HepG2 (cell line): Measurements from ENCODE around the gene SYNE1. TPM values are rescaled to one million over a fixed set of nuclear protein-coding genes. Genes with fewer than 3 reads are reported as not detected.

ENCODE experiments used
- ATAC-seq: fragments of 200-7000 bp; cut with Tn5 transposase; 3 replicates; pipeline ENCODE4 v1.9.1; 2020; ENCODE audit warnings: mild to moderate bottlenecking, moderate library complexity
- BruUV-seq: library from RNA; stranded (reverse); fragments of 400-500 nt; replicated peaks from 2 replicates; lab custom pipeline; 2021; lab: Mats Ljungman, UMichigan
- CTCF ChIA-PET: fragments of 300-600 bp; formaldehyde crosslinking; extraction: SDS; loops from one replicate; lab custom pipeline; 2021; ENCODE audit warnings: low total read pairs, inconsistent platforms, low intra/inter-chr PET ratio; lab: Yijun Ruan, JAX
- POLR2A ChIA-PET: fragments of 350-600 bp; sonication (Branson Sonifier 250); formaldehyde crosslinking; loops from one replicate; lab custom pipeline; 2020; ENCODE audit warnings: antibody characterized with exemption, inconsistent platforms; lab: Yijun Ruan, JAX
- DNase-seq: peaks from one replicate; pipeline ENCODE4 v3.0.0-alpha.2; 2015; ENCODE audit warnings: low spot score
- FAIRE-seq: peaks from 3 replicates; lab custom pipeline; 2011; peaks lifted over from hg19 to GRCh38; lab: Jason Lieb, UNC
- H2AFZ ChIP-seq: one replicate; pipeline ENCODE4 v1.6.1; 2011; ENCODE audit warnings: low read length, inconsistent platforms
- H3K27ac ChIP-seq: fragments of 300-600 bp; 3 replicates; pipeline ENCODE4 v1.8.0; 2011; ENCODE audit warnings: mixed run types, mild to moderate bottlenecking, mixed read lengths, low read length, inconsistent platforms; ENCODE audit not compliant: insufficient read depth; ENCODE audit errors: extremely low read length
- H3K27me3 ChIP-seq, 2 experiments: fragments of 200-600 bp in 1 of 2; 2 replicates in 1 of 2; 3 replicates in 1 of 2; pipeline versions ENCODE4 v1.6.0 to v1.8.0; 2011; ENCODE audit warnings: low read length in 2 of 2, mild to moderate bottlenecking in 2 of 2, moderate library complexity in 2 of 2, inconsistent platforms in 1 of 2; ENCODE audit not compliant: insufficient read depth in 2 of 2, control insufficient read depth in 1 of 2
- H3K36me3 ChIP-seq, 2 experiments: fragments of 200-600 bp in 1 of 2; replicated peaks in 1 of 2; 2 replicates in 1 of 2; 3 replicates in 1 of 2; pipeline versions ENCODE4 v1.5.1 to v1.8.0; 2011; ENCODE audit warnings: low read length in 2 of 2, inconsistent platforms in 1 of 2; ENCODE audit not compliant: insufficient read depth in 2 of 2, control insufficient read depth in 1 of 2
- H3K4me1 ChIP-seq: 2 replicates; pipeline ENCODE4 v1.5.1; 2012; ENCODE audit warnings: low read length, inconsistent platforms; ENCODE audit not compliant: insufficient read depth
- H3K4me2 ChIP-seq: 2 replicates; pipeline ENCODE4 v1.6.0; 2011; ENCODE audit warnings: low read depth, low read length, inconsistent platforms
- H3K4me3 ChIP-seq, 3 experiments: fragments of 200-600 bp in 1 of 3; sonication (generic), shearing (Covaris generic) in 1 of 3; replicated peaks in 1 of 3; 2 replicates each; pipeline ENCODE4 v1.5.1; 2011 to 2016; ENCODE audit warnings: low read length in 3 of 3, inconsistent platforms in 2 of 3, low read depth in 2 of 3, mild to moderate bottlenecking in 2 of 3, control low read depth in 1 of 3, mixed read lengths in 1 of 3; ENCODE audit not compliant: insufficient read depth in 1 of 3
- H3K79me2 ChIP-seq: one replicate; pipeline ENCODE4 v1.6.1; 2011; ENCODE audit warnings: low read length, inconsistent platforms; ENCODE audit not compliant: insufficient read depth
- H3K9ac ChIP-seq: 2 replicates; pipeline ENCODE4 v1.6.0; 2011; ENCODE audit warnings: mild to moderate bottlenecking, low read depth, low read length, inconsistent platforms; ENCODE audit not compliant: insufficient read depth
- H3K9me3 ChIP-seq: 2 replicates; pipeline ENCODE4 v1.5.1; 2012; ENCODE audit warnings: mild to moderate bottlenecking, low read length
- H4K20me1 ChIP-seq: 2 replicates; pipeline ENCODE4 v1.6.0; 2011; ENCODE audit warnings: inconsistent platforms, mild to moderate bottlenecking, low read length, moderate library complexity; ENCODE audit not compliant: insufficient read depth
- NKX3-1 ChIP-seq: sonication (generic); formaldehyde crosslinking; IDR thresholded peaks from 2 replicates; pipeline ENCODE4 v1.5.0; 2020; ENCODE audit warnings: missing genetic modification reagents
- SMAD9 ChIP-seq: sonication (generic); formaldehyde crosslinking; IDR thresholded peaks from 2 replicates; pipeline ENCODE4 v1.5.1; 2020; ENCODE audit warnings: mild to moderate bottlenecking, missing genetic modification reagents
- SMC3 ChIP-seq: IDR thresholded peaks from 2 replicates; pipeline ENCODE4 v1.6.1; 2011; ENCODE audit warnings: low read length, improper control_type of control experiment
- ZFY ChIP-seq: sonication (generic); formaldehyde crosslinking; IDR thresholded peaks from 2 replicates; pipeline ENCODE4 v1.4.0; 2020; ENCODE audit warnings: missing genetic modification reagents
- ZNF724P ChIP-seq: sonication (generic); formaldehyde crosslinking; IDR thresholded peaks from 2 replicates; pipeline ENCODE4 v1.8.0; 2022; ENCODE audit warnings: missing genetic modification reagents, borderline replicate concordance
- ZNF878 ChIP-seq: sonication (generic); formaldehyde crosslinking; IDR thresholded peaks from 2 replicates; pipeline ENCODE4 v1.8.1; 2023; ENCODE audit warnings: mild to moderate bottlenecking, missing genetic modification reagents, moderate library complexity
- WGBS: methylation state at CpG from one replicate; pipeline ENCODE4 v1.1.6; 2017; ENCODE audit warnings: low lambda C conversion rate; 5-methylcytosine and 5-hydroxymethylcytosine counted together
- in situ Hi-C: cut with HindIII; loops from 2 replicates; pipeline ENCODE4 v1.10.0; 2017; ENCODE audit warnings: low pct_unique_long_range_greater_than_20kb; ENCODE audit not compliant: extremely low pct_ligation_motif_present
- intact Hi-C: fragments of 100-400 bp; cut with micrococcal nuclease; formaldehyde crosslinking; loops from one replicate; pipeline ENCODE4 v1.10.0; 2022; ENCODE audit not compliant: unreplicated experiment
- polyA plus RNA-seq, 8 experiments: library from polyadenylated mRNA; depleted of rRNA in 3 of 8; stranded (reverse) in 7 of 8; unstranded in 1 of 8; fragments of >200 nt; fragmentation: Illumina TruSeq in 4 of 8; extraction: Trizol in 4 of 8; gene quantifications; 2 replicates each; pipeline versions ENCODE4 v1.2.1 to v1.2.3, GENCODE V29; 2011 to 2016; ENCODE audit warnings: low read depth in 4 of 8, missing spikeins in 1 of 8, mixed read lengths in 1 of 8; ENCODE audit not compliant: insufficient read depth in 1 of 8
- total RNA-seq, 5 experiments: library from RNA; depleted of rRNA; stranded (reverse); fragments of >200 nt; fragmentation: Illumina TruSeq; extraction: Trizol; gene quantifications; 2 replicates each; pipeline ENCODE4 v1.2.3, GENCODE V29; 2016; ENCODE audit warnings: low read depth in 1 of 5
- TF ChIP-seq, protein P1 (sequence below): sonication (generic); formaldehyde crosslinking; IDR thresholded peaks from 2 replicates; pipeline ENCODE4 v1.4.0; 2020; ENCODE audit warnings: mild to moderate bottlenecking, missing genetic modification reagents

Gene SYNE1
- total and polyA plus RNA-seq, 2 of the 13 experiments (the other 11 are each of a cell fraction or from before 2014, with no cell fraction given), result 5.5 to 15.9 TPM

DNA sequence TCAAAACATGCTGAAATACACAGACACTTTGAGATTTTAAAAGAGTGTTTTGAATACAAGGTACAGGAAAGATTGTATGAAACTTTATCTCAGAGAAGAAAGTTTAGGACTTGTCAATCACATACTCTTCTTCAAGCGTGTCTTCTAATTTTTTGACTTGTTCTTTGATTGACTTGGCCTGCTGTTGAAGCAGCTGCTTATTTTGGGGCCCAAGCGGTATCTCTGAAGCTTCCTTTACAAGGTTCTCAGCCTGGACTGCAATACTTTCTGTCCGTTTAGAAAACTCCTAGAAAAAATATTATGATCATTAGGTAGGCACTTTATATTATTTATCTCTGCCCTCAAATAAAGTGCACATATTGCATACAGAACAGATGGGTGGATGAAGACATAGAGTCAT lies 201.3 kb downstream of the SYNE1 start:
- POLR2A ChIA-PET, result no interaction called here
- ATAC-seq, result no peak
- TF ChIP-seq, protein P1, sequence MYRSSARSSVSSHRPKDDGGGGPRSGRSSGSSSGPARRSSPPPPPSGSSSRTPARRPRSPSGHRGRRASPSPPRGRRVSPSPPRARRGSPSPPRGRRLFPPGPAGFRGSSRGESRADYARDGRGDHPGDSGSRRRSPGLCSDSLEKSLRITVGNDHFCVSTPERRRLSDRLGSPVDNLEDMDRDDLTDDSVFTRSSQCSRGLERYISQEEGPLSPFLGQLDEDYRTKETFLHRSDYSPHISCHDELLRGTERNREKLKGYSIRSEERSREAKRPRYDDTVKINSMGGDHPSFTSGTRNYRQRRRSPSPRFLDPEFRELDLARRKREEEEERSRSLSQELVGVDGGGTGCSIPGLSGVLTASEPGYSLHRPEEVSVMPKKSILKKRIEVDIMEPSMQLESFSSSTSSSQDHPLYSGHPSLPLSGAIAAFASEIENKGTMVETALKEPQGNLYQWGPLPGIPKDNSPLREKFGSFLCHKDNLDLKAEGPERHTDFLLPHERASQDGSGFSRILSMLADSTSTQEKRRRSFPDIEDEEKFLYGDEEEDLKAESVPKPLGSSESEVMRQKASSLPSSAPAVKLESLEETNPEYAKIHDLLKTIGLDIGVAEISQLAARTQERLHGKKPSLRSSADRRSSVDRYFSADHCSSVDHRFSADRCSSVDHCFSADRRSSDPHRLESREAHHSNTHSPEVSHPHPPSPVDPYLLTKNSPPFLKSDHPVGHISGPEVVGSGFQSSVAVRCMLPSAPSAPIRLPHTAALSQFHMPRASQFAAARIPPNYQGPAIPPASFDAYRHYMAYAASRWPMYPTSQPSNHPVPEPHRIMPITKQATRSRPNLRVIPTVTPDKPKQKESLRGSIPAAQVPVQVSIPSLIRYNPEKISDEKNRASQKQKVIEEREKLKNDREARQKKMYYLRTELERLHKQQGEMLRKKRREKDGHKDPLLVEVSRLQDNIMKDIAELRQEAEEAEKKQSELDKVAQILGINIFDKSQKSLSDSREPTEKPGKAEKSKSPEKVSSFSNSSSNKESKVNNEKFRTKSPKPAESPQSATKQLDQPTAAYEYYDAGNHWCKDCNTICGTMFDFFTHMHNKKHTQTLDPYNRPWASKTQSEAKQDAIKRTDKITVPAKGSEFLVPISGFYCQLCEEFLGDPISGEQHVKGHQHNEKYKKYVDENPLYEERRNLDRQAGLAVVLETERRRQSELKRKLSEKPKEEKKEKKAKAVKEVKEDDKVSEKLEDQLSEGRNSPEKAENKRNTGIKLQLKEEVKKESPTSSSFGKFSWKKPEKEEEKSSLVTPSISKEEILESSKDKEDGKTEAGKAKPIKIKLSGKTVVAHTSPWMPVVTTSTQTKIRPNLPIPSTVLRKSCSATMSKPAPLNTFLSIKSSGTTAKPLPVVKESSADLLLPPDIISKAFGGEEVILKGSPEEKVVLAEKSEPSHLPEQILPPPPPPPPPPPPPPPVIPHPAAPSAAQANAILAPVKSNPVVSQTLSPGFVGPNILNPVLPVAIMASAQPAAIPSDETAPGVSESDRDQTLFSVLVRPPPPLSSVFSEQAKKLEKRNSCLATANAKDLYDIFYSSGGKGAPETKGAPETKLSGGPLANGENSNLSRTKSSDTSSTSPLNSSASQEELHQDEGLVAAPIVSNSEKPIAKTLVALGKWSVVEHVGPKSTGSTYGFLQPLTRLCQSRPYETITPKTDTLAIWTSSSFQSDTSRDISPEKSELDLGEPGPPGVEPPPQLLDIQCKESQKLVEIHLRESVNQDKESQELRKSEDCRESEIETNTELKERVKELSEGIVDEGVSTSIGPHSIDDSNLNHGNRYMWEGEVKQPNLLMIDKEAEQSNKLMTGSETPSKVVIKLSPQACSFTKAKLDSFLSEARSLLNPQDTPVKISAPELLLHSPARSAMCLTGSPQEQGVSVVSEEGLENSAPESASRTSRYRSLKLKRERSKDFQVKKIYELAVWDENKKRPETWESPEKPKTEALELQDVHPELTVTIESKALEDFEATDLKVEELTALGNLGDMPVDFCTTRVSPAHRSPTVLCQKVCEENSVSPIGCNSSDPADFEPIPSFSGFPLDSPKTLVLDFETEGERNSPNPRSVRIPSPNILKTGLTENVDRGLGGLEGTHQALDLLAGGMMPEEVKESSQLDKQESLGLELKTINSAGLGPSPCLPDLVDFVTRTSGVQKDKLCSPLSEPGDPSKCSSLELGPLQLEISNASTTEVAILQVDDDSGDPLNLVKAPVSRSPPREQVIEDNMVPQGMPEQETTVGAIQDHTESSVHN (CRISPR knock-in tag), result no peak
- TF ChIP-seq SMAD9 (CRISPR knock-in tag) (no peak), ZFY (CRISPR knock-in tag) (no peak), ZNF878 (CRISPR knock-in tag) (no peak), ZNF724P (CRISPR knock-in tag) (no peak), NKX3-1 (CRISPR knock-in tag) (no peak), SMC3 (no peak)
- intact Hi-C loops (no loop called here), in situ Hi-C loops (no loop called here)
- no TSS peak for BruUV-seq
- no peaks in the 10 kb centered on the region for H3K27me3 ChIP-seq
- no peaks in the 10 kb centered on the region for H3K9me3 ChIP-seq
- H4K20me1 ChIP-seq, result no peaks in the 10 kb centered on the region
- no peaks in the 10 kb centered on the region for H3K79me2 ChIP-seq
- H3K4me2 ChIP-seq, result no peak overlapping the region
- no peak overlapping the region for H2AFZ ChIP-seq
- no peak overlapping the region for H3K4me3 ChIP-seq
- no peak for DNase-seq
- H3K36me3 ChIP-seq, result no peaks in the 10 kb centered on the region
- CTCF ChIA-PET, result no interaction called here
- no peak for FAIRE-seq
- H3K4me1 ChIP-seq, result no peaks in the 10 kb centered on the region
- H3K9ac ChIP-seq, result no peak overlapping the region
- H3K27ac ChIP-seq, result no peak overlapping the region
- 16% methylated on average over 3 of the region's 3 CpGs for WGBS
